ENCODE data around the gene DDX10. TPM values are rescaled to one million over a fixed set of nuclear protein-coding genes. Genes with fewer than 3 reads are reported as not detected.

DDX10 gene
- total RNA-seq, 4 donors from 2014 or later: 8.8 to 27.7 (median 14.6) TPM

DNA sequence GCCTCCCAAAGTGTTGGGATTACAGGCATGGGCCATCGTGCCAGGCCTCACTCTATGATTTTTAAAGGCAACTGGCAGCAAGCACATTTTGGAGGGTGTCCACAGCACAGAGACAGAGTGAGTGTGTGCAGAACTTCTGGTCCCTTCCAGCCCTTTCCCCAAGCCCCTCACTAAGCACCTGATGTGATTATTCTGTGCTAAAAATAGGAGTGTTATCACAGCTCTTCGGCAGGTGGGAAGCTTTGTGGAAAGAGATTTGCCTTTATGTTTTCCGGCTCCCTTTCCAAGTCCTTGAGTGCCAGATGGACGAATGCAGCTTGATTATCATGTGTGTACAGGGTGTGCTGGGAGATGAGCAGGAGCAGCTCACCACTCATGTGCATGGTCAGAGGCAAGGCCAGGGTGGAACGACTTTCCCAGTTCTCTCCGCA lies 310.8 kb downstream of the DDX10 start:
- TF ChIP-seq, protein P1, sequence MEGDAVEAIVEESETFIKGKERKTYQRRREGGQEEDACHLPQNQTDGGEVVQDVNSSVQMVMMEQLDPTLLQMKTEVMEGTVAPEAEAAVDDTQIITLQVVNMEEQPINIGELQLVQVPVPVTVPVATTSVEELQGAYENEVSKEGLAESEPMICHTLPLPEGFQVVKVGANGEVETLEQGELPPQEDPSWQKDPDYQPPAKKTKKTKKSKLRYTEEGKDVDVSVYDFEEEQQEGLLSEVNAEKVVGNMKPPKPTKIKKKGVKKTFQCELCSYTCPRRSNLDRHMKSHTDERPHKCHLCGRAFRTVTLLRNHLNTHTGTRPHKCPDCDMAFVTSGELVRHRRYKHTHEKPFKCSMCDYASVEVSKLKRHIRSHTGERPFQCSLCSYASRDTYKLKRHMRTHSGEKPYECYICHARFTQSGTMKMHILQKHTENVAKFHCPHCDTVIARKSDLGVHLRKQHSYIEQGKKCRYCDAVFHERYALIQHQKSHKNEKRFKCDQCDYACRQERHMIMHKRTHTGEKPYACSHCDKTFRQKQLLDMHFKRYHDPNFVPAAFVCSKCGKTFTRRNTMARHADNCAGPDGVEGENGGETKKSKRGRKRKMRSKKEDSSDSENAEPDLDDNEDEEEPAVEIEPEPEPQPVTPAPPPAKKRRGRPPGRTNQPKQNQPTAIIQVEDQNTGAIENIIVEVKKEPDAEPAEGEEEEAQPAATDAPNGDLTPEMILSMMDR (IDR thresholded peaks at IDR 0.05; ENCODE audit: low read depth): no peak

DNA sequence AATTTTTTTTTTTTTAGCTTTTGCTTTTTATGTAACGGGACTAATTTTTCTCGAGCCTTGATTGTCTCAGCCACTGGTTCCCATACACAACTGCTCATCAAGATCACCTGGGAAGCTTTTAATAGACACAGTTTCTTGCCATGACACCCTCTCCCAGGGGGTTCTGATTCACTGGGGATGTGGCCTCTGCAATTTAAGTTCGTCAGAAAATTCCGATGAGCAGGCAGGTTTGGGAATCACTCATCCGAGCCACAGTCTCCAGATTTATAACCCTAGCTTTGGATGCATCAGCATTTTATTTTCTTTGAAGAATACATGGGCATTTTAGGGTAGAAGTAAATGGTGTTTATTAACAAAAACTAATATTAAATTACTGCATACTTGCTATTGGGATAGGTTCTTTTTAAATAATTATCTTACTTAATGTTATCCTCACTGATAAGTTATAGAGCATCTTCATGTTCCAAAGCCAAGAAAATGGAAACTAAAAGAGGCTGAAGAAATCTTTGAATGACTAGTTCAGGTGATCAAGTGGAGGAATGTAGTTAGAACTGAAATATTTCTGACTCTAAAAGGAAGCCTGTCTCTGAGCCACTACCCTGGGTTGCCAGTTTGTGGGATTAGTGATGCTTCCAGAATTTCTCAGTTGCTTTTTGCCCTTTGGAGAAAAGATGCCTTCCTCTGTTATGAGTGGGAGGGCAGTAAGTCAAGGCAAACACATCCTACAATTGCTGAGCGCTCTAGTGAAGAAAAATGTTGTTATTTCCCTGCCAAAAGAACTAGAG lies 319.0 kb downstream of the DDX10 start:
- TF ChIP-seq, protein P1 (IDR thresholded peaks at IDR 0.05; ENCODE audit: low read depth): no peak

DNA sequence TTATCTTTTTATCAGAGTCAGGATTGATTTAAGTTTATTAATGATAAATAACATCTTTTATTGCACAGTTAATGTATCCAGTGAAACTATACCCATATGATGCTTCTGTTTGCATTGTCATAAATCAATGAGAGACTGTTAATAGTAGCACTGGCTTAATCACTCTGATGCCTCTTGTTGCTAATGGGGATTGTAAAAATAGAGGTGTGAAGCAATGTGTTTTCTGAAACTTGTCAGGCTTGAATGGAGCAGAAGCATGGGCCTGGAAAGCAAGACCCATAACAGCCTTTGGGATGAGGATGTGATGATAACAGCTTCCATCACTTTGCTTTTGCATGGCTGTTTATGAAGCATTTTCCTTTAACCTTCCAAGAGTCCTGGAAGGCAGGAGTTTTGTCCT lies 319.7 kb downstream of the DDX10 start:
- TF ChIP-seq, protein P1 (IDR thresholded peaks at IDR 0.05; ENCODE audit: low read depth): no peak

DNA sequence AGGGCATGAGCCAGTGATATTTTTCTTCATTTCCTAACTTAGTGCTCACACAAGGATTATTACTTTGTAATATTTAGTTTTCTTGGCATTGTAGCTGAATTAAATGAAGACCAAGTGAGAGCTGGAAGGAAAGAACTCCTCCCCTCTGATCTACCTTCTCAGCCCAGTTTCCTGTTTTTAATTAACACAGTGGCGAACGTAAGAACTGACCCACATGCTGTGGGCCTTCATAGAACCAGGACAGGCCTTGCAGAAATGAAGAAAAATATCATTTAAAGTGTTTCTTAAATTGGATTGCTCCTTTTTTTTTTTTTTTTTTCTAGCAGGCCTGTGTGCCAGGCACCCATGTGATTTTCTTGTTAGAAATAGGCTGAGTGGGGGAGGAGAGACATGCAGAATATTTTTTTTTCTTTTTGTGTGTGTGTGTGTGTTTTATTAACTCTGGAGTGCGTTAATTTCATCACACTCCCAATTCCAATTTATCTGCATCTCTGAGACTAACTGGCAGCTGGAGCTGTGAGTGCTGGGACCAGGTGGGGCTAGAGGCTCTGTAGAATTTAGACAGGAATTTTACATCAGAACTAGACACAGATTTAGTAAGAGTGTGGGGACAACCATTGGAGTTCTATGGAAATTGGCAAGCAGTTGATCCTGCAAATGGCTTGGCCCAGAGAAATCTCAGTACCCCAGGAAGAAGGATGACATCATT lies 320.5 kb downstream of the DDX10 start:
- TF ChIP-seq, protein P1 (IDR thresholded peaks at IDR 0.05; ENCODE audit: low read depth): no peak

DNA sequence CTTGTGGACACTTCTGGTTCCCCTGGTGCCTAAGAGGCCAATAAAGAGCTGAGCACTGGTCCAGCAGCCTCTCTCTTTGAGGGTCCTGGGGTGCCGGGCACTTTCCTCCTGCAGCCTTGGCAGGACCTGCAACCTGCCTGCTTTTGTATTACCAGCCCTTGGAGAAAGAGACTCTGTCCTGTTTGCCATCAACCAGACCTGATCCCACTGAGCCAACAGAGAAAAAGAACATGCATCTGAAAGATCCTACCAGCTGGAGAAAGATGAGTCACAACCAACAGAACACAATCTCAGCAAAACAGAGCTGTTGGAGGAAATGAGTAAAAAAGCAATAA lies 321.0 kb downstream of the DDX10 start:
- TF ChIP-seq, protein P1 (IDR thresholded peaks at IDR 0.05; ENCODE audit: low read depth): no peak

Other genes with a start within 250 kb of the DDX10 start
- gene C11orf65, start 197.5 kb upstream of the DDX10 start, total RNA-seq: 1 to 10 TPM in 1 of 4 donors, not detected in 3; 1.5 TPM
- gene POGLUT3, start 166.7 kb upstream of the DDX10 start, total RNA-seq: 10 to 100 TPM; 17.8 to 29.3 (median 24.0) TPM
- gene EXPH5, start 71.3 kb upstream of the DDX10 start, total RNA-seq: 1 to 10 TPM; 1.0 to 4.1 (median 2.5) TPM